RPMI7951 (cell line): ENCODE results near the gene SPI1. TPM values are rescaled to one million over a fixed set of nuclear protein-coding genes. Genes with fewer than 3 reads are reported as not detected.
"Not testable (repeated sequence)": the region's sequence is repeated elsewhere in the genome, so short reads cannot be mapped to it uniquely, and the experiment has no call there.

Source experiments
- DNase-seq: peaks from one replicate; pipeline ENCODE4 v3.0.0-alpha.2; 2012; ENCODE audit warnings: low read depth
- total RNA-seq: library from RNA; depleted of rRNA; stranded (reverse); fragments of >200 nt; shearing (Covaris generic); gene quantifications from 2 replicates; pipeline ENCODE4 v1.2.3, GENCODE V29; 2014

Gene SPI1
- total RNA-seq, 1 experiment from 2014 or later, result not detected

DNA sequence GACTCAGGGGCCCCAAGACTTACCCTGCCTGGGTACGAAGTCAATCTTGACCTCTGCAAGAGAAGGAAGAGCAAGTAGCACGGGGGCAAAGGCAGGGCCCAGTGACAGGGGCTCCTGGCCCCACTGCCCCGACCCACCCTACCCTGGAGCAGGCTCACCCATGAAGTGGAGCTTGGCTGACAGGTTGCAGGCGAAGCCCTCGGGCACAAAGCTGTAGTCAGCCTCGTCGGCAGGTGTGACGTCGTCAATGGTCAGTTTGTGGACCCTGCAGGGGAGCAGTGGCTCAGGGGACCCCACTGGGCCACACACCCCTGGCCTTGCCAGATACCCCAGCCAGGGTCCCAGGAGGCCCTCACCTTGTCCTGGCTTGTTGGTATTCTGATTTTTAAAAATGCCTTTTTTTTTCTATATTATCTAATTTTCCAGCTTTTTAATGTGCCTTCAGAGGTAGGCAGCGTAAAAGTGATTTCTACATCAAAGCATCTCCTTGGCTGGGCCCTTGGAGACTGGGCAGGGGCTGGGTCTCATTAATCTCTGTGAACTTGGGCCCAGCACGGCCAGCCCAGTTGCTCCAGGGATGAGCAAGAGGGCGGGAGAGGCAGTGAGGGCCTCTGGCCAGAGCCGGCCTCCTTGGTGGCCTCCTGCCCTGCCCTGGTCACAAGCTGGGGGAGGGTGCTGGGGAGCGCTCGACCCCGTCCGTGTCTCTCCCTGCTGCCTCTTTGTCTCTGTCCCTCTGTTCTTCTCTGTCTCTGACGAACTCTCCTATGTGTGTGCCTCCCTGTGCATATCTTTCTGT, 37.2 kb downstream of the SPI1 start:
- no peak for DNase-seq

- no peak for DNase-seq
Measured at GRCh38 chr11:47340010-47340409, 38.3 kb downstream of the SPI1 start.

DNA sequence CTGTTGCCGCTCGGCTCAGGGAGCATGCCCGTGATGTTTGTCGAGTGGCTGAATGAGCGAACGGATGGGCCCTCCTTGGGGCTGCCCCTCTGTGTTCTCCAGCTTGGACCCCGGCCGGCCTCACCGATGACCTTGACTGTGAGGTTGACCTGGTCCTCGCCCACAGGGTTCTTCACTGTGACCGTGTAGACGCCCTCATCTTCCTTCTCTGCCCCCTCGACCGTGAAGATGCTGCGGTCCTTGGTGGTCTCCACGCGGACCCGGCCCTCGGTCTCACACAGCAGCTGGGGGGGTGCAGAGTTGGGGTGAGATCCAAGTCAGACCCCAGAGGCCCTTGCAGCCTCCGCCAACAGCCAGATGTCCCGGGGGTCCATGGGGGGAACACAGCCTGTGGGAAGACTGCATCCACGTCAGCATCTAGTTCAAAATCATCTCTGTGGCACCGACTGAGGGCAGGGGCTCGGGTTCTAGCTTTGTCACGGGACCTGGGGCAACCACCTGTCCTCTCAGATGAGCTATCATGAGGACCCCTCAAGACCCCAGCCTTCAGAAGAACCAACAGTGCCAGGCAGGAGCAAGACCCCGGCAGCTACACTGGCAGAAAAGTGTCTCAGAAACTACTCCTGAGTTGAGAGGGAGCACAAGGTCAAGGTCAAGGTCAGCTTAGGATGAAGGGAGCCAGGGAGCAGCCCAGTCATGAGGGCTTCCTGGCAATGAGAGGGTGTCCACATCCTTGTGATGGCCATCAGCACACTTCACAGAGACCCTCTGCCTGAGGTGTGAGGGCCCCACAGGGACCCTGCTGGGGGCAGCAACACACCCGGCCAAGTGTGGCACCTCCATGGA, 39.7 kb downstream of the SPI1 start:
- no peak for DNase-seq

DNA sequence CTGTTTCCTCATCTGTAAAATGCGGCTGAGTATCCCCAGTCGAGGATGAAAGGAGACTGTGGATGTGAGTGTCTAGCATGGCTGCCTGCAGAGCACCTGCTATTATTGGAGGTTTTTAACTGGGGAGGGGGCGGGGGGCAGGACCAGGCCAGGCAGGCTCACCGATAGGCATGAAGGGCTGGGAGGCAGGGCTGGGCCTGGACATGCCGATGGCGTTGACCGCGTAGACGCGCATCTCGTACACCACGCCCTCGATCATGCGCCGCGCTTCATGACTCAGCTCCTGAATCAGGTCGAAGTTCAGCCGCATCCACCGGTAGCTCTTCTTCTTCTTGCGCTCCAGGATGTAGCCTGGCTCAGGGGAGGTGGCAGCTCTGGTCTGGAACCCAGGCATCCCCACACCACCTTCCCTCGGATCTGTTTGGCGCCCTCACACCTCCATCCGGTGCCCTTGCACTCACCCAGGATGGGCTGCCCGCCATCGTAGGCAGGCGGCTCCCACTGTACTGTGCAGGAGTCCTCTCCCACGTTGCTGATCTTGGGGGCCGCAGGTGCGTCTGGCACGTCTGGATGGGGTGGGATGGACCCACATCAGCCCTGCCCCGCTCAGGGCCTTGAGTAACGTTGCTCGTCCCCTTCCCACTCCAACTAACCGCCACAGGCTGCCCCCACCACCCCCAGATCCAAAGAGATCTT, 41.0 kb downstream of the SPI1 start:
- no peak for DNase-seq

DNA sequence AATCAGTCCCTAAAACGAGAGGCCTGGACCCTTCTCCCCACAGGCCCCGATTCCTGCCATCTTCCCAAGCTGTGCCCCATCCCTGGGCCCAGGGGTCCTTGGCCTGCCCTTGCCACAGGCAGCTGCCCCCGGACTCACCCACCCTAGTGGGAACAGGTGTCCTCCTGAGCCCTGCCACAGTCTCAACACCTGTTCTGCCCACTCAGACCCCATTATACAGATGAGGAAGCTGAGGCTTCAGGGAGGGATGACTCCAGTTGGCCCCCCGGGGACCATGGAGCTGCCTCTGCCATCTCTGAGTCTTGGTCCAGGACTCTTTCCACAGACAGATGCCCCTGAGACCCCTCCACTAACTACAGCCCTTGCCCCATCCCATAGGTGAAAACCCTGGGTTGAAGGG, 41.8 kb downstream of the SPI1 start:
- no peak for DNase-seq

- no peak for DNase-seq
Measured at GRCh38 chr11:47335733-47336132, 42.6 kb downstream of the SPI1 start.

DNA sequence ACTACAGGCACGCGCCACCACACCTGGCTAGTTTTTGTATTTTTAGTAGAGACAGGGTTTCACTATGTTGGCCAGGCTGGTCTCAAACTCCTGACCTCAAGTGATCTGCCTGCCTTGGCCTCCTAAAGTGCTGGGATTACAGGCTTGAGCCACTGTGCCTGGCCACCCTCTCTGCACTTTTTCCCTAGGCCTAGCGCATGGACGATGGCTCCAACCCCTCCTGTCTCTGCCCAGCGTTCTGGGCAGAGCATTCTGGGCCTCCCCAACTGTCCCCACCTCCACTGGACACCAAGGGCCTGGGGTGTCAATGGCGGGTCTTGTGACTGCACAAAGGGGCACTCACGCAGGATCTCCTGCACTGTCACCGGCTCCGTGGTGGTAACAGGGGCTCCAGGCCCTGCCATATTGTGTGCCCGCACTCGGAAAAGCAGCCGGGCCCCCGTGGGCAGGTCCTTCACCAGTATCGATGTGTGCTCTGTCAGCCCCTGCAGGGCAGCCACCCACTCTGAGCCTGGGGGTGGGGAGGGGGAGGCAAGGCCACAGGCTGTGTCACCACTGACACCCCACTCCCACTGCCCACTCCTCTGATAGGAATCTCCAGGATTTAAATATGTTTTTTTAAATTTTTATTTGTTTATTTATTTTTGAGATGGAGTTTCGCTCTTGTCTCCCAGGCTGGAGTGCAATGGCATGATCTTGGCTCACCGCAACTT, 43.5 kb downstream of the SPI1 start:
- DNase-seq, result not testable (repeated sequence)

- no peak for DNase-seq
Measured at GRCh38 chr11:47333886-47334443, 44.4 kb downstream of the SPI1 start.

DNA sequence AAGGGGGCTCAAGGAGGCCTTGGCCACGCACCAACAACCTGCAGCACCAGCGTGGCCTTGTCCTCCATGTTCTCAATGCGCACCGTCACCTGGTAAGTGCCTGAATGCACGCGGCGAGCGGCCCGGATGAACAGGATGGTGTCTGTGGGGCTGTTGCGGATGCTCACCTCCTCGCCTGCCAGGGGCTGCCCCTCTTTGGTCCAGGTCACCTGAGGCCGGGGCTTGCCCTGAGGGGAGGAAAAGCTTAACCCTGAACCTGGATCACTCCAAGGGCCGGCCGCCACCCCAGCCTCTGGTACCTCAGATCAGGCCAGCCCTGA, 44.9 kb downstream of the SPI1 start:
- DNase-seq, result no peak

DNA sequence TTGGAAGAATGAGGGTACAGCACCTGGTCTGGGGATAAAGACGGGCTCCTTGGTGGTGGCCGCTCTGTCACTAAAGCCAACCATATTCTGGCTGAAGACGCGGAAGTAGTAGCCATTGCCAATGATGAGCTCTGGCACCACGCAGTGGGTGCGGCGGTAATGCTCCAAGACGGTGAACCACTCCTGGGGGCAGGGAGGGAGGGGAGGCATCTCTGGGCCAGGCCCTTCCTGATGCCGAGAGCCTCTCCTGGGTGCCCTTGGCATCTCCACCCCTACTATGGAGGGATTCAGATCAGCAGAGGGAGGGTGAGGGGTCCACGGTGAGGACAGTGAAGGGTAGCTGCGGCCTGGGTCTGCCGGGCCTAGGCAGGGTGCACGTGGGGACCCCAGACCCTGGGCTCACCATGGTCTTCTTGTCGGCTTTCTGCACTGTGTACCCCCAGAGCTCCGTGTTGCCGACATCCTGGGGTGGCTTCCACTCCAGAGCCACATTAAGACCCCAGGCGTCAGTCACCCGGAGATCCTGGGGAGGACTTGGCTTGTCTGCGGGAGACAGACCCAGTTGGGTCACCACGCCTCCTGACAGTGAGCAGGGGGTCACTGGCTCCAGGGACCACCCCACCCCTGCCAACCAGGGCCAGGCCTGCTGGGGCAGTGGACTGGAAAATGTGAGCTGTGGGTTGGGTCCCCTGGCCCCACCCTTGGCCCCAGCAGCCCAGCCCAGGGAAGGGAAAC, 45.4 kb downstream of the SPI1 start:
- DNase-seq, result no peak

GRCh38 chr11:47332303-47332711, 46.0 kb downstream of the SPI1 start:
- no peak for DNase-seq

GRCh38 chr11:47331454-47332302, 46.7 kb downstream of the SPI1 start:
- DNase-seq, result no peak

- no peak for DNase-seq
Measured at GRCh38 chr11:47329987-47330931, 48.1 kb downstream of the SPI1 start.

- DNase-seq, result no peak
Measured at GRCh38 chr11:47329431-47329986, 48.8 kb downstream of the SPI1 start.

GRCh38 chr11:47328449-47329390, 49.6 kb downstream of the SPI1 start:
- no peak for DNase-seq

DNA sequence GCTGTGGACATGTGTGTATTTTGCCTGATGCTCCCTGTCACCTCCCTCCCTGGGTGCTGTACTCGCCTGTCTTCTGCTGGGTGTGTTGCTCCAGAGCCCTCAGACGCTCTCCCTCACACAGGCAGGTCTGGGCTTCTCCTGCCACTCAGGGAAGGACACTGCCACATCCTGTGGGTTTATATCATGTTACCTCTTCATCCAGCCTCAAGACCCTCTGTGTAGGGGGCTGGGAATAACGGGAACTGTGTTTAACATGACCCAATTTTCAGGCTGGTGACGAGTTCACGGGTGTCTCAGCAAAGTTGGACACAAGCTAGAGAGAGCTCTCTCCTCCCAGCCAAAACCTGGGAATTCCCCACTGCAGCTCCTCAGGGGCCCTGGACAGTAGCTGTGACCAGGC, 50.4 kb downstream of the SPI1 start:
- no peak for DNase-seq

- no peak for DNase-seq
Measured at GRCh38 chr11:47327025-47327424, 51.3 kb downstream of the SPI1 start.
